Stimulated activated CD4-positive, alpha-beta T cell treated with anti-CD3 and anti-CD28 coated beads, Interleukin-15, amount 100 ng/mL, for 48 hours (primary cell): ENCODE measurements around the gene APBB2.
"Not testable (repeated sequence)": the region's sequence is repeated elsewhere in the genome, so short reads cannot be mapped to it uniquely, and the experiment has no call there.

Experiments
- DNase-seq, 2 donors: peaks; one replicate each; pipeline ENCODE4 v3.0.0-alpha.2; 2020; ENCODE audit warnings: low read depth in 2 of 2

APBB2 gene

DNA sequence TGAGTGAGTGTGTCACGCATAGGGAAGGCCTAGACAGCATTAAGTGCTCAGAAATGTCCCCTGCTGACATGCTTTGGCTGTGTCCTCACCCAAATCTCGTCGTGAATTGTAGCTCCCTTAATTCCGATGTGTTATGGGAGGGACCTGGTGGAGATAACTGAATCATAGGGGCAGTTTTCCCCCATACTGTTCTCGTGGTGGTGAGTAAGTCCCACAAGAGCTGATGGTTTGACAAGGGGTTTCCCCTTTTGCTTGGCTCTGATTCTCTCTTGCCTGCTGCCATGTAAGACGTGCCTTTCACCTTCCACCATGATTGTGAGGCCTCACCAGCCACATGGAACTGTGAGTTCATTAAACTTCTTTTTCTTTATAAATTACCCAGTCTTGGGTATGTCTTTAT is 386.6 kb downstream of the APBB2 start:
- DNase-seq, result no peak

DNA sequence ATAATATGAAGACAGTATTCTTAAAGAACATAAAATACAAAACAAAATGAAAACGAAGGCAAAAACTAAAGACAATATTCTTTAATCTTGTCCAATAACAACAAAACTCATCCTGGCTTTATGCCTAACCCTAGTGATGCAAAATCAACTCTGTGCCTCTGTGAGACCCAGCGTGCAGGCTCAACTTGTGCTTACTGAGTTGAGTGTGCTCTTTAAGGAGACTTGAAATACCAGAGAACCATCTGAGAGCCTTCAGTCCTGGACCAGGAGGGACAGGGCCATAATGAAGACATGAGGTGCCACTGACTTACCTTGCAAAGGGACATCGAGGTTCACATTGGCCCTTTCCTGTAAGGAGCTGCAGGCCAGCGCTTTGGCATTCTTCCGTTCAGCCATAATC is 387.5 kb downstream of the APBB2 start:
- no peak for DNase-seq

DNA sequence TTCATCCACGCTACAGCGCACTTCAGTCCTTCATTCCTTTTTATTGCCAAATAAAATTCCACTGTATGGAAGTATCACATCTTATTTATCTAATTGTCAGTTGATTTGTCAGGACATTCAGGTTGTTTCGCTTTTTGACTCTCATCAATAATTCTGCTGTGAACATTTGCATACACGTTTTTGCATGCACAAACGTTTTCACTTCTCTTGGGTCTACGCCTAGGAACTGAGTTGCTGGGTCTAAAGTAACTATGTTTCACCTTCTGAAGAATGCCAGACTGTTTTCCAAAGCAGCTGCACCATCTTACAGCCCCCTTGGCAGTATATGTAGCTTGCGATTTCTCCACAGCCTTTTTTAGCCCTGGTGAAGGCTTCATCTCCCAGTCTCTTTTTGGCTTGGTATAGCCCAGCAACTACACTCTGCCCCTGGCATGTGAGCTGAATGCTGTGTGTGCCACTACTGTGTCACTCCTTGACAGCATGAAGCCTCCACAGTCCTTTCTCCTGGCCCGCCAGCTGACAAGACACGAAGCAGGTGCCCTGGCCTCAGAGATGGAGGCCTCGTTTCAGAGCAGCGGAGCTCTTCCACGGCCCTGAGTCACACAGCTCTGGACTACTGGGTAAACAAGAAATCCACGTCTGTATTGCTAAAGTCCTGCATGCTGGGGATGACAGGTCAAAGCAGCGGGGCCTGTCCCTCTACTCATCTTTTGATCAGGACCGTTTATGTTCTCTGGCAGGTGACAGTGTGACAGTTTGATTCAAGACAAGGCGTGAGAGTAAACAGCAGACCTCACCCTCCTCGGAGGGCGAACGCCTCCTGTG is 389.1 kb downstream of the APBB2 start:
- no peak for DNase-seq

DNA sequence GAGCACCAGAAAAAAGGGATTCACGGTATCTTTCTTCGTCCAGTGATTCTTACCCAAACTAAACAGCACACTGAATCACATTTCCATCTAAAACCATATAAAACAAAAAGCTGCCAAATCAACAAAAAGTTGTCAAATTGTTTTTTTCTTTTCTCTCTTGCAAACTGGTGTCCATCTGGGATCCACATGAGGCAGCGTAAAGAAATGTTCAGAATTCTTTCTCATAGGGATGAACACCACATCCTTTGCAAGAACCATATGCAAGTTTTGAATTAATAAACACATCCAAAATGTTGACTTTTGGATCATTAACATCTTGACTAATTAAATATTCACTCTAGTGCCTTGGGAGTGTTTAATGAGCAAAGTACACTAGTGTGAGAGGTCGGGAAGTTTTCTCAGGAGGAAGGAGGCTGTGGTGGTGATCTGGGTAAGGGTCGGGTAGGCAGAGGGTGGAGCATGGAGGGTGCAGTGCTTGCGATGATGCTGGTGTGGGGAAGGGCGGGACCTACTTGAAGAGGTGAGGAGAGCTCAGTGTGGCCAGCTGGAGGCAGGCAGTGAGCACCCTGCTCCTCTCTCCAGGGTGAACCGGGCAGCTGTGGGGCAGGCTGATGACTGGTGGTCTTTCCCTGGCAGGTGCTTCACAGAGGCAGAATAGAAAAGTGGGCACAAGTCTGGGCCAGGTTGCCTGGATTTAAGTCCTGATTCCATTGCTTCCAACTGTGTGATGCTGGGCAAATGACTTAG is 391.7 kb downstream of the APBB2 start:
- DNase-seq, result no peak

DNA sequence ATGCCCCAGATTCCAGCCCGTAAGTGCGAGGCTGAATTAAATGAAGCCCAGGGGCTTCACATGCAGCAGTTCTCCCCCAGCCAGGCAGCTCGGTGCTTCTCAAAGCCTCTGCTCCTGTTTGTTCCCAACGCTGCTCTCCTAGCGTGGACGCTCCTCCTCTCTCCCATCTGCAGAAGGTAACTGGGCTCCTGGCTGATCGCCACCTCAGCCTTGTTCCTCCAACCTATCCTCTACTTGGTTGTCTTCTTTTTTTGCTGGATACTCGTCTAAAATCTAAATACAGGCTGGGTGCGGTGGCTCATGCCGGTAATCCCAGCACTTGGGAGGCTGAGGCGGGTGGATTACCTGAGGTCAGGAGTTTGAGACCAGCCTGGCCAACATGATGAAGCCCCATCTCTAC is 394.2 kb downstream of the APBB2 start:
- DNase-seq, result no peak

DNA sequence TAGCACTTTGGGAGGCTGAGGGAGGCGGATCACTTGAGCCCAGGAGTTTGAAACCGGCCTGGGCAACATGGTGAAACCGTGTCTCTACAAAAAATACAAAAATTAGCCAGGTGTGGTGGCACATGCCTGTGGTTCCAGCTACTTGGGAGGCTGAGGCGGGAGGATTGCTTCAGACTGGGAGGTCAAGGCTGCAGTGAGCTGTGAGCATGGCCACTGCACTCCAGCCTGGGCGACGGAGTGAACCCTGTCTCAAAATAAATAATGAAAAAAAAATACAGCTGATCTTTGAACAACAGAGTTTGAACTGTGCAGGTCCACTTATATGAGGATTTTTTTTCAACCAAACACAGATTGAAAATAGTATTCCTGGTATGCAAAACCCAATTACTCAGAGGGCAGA is 397.2 kb downstream of the APBB2 start:
- not testable (repeated sequence) for DNase-seq

DNA sequence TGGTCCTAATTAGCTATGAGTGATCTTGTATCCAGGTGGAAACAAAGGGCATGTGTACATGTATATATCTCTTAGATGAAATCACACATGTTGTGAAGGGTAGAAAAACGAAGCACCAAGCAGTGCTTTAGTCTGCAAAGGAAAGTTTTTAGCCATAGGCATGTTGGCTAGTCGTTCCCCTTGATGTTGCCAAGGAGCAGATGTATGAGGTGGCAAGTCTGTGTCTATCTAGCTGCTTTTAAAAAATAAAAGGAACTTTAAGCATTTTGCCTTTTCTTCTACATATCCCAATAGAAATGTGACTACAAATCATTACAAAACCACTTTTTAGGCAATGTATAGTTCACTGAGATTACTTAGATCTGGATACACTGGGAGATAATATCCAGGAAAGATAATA is 401.5 kb downstream of the APBB2 start:
- DNase-seq, result no peak

DNA sequence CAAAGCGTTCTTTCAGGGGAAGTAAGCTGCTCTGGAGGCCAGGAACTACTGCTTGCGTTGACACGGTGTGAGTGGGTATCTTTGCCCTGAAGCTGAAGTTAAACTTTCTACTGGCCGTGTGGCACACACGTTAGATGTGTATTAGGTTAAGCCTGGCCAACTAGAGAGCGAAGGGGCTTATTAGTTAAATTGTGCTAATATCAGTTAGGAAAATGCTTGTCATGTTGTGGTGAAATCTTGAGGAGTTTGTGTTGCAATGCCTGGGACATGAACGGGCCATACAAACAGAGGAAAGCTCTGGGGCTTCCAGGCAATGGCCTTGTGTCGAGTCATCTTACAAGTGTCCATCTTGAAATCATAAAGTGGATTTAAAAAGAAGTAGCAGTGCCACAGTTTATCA is 402.0 kb downstream of the APBB2 start:
- no peak for DNase-seq

DNA sequence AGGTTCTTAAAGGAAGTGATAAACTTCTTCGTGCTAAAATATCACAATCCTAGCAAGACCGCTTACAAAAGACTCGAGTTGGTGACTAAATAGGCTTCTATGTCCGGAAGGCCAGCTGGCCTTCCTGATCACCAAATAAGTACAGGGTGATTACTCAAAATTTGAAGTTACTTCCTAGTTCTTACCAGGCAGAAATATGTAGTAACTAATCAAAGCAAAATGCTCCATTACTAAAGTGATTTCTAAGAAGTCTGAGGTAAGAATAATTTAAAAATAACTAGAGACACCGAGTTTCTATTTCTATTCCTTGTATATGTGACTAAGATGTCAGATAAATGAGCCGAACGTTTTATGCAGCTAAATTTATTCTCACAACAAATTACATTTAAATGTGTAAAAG is 402.4 kb downstream of the APBB2 start:
- no peak for DNase-seq

DNA sequence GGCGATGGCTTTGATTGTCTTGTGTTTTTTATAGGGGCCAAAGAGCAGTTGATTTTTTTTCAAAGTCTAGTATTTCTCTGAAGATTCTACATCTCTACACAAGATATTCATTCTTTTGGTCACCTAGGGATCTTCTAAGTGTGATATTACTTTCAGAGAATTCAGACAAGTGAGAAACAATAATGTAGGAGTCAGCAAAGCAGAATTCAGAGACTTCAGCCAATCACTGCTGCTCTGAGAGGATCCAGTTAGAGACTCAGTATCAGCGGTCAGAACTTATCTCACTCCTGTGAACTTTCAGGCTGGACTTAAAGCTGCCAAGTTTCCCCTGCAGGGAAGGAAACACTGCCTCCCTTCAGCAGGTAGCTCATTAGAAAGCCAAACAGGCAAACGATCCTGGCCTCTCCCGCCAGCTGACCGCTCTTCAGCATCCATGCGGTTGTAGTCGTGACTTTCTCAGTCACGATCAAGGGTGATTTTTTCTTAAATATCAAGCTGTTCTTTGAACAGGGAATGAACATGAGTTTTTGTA is 405.4 kb downstream of the APBB2 start:
- no peak for DNase-seq

DNA sequence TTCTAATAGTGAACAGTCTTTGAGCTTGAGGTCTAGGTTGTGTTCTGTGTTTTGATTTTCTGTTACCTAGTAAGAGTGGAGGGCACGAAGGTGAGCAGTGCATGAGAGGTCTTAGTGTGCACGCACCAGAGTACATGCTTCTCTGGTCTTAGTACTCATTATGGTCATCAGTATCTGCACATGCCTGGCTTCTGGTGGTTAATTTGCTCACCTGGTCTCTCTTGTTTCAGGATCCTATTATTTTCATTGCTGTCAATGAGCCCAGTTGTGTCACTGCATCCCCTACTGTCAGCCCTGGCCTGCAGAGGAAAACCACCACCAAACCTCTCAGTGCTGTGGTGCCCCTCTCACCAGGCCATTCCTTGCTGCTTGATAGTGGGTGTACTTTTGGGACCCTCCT is 409.7 kb downstream of the APBB2 start:
- DNase-seq, result no peak

DNA sequence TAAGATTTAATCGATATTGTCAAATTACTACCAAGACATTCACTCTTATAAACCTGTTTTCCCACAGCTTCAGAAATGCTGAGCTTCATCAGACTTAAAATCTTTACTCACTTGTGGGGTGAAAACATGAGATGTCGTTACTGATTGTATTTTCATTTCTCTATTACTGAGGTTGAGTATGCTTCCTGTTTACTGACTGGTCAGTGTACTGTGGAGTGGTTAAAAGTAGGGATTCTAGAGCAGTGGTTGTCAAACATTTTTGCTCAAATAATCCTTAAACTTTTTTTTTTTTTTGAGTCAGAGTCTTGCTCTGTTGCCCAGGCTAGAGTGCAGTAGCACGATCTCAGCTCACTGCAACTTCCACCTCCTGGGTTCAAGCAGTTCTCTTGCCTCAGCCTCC is 414.3 kb downstream of the APBB2 start:
- DNase-seq, result no peak

DNA sequence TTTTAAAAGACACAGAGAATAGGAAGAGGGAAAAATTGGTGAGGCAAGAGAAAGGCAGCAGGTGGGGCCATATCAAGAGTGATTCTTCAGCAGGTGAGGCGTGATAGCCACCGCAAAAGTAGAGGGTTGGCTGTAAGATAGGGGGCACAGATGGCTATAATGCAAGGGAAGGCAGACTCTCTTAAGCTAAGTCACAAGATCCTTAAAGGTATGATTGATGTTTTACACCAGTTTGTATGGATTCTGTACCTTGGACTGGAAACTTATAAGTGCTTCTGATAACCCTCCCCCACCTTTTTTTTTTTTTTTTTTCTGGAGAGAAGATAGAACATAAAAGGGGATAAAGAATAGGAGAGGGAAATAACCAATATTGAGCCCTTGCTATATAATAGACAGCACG is 424.6 kb downstream of the APBB2 start:
- no peak for DNase-seq

DNA sequence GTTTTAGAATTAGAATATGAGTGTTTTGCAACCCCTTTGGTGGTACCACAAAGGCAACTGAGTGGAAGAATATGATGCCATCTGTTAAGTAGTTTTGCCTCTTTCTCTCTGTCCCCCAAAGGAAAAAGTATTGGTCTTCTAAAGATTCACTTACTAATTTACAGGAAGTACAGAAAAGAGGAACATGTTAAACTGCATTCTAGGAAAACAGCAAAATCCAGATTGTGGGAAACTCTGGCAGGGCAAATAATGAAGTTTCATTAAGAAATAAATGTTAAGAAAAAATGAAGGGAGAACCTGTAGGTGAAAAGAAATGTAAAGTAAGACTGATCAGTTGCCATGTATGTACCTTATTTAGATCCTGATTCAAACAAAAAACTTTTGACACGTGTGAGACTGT is 425.3 kb downstream of the APBB2 start:
- no peak for DNase-seq

DNA sequence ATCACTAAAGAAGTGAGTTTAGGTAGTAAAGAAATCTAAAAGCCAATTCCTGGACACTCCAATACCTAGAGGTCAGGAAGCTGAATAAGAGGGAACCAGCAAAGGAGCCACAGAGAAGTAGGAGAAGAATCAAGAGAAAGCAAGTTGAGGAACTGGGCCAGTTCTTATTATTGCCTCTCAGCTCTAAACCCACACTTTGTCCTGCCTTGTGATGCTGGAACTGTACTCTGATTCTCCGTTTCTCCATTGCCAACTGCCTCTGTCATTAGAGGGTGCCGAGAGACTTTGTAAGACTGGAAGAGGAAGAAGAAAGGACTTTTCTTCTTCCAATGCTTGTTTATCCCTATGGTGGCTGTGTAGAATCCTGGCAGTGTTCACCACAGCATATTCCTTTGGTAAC is 426.0 kb downstream of the APBB2 start:
- DNase-seq, result no peak

DNA sequence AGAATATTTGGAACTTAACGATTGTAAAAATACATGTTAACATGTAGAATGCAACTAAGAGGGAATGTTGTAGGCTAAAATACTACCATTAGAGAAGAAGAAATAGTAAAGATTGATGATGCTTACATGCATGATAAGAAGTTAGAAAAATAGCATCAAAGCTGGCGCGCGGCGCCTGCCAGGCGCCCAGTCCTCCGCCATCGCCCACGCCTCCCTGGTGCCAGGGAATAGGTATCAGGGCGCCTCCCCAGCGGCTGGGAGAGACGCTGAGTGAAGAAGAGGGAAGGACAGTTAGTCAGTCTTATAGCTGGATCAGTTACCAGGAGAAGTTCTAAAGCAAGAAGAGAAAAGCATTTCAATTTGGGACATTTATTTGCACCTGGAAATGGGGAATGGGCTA is 428.6 kb downstream of the APBB2 start:
- no peak for DNase-seq

DNA sequence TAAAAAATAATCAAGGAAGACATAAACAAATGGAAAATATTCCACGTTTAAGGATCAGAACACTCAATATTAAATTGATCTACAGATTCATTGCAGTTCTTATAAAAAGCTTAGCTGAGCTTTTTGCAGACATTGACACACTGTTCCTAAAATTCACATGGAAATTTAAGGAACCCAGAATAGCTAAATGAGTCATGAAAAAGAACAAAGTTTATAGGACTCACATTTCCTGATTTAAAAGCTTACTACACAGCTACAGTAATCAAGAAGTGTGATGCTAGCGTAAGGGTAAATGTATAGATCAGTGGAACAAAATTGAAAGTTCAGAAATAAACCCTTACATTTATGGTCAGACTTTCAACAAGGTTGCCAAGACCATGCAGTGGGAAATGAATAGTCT is 431.5 kb downstream of the APBB2 start:
- no peak for DNase-seq

DNA sequence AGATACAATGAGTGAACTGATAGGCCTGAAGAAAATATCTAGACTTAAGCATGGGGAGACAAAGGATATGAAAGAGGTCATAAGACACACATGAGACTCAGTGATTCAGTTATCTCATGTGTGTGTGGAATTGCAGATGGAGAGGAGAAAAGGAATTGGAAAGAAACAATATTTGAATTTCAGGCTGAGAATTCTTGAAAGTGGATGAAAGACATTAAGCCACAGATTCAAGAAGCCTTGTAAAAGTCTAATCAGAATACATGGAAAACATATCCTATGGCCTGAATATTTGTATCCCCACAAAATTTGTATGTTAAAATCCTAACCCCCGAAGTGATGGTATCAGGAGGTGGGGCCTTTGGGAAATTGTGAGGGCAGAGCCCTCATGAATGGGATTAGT is 436.3 kb downstream of the APBB2 start:
- DNase-seq, result no peak

DNA sequence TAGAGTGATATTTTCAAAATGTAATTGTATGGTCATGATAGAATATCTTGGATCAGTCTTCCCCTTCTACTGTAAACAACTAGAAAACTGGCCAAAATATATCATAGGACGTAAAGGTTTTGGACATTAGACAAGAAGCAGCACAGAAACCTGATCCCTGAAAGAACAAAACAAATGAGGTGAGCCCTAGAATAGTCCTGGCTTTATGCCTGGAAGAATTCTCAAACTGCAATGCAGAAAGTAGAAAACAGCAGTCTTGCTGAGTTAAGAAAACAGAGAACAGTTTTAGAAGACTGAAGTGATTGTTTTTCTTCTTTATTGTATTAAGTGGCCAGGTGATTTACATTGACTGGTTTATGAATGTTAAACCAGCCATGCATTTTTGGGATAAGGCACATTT is 445.1 kb downstream of the APBB2 start:
- no peak for DNase-seq

DNA sequence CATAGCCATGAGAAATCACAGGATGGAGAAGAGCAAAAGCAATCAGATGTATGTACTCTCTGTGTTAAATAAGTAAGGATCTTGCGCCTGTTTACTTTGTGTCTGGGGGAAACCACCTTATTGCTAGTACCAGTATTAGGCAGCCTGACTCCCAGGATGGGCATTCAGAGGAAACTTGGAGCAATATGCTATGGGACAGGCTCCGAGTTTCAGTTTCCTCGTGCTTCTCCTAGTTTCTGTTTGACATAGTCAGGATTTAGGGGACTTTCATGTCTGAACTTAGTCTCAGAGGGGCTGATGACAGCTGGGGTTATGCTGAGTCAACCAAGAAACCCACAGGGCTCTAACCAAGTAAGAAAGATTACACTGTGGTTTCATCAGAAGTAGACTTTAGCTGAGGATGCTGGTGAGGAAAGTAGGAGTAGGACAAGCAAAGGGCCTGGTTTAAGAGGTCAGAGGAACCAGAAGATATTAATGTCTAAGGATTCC is 451.1 kb downstream of the APBB2 start:
- DNase-seq, result peak; percentile 21 to 45
